Cerebellar nuclear complex (tissue), 1 donor: ENCODE measurements around the gene CCDC9B.

Source experiments
- DNase-seq, 2 experiments: peaks; one replicate each; lab custom pipeline; 2025; lab: John Stamatoyannopoulos, UW

Gene CCDC9B

DNA sequence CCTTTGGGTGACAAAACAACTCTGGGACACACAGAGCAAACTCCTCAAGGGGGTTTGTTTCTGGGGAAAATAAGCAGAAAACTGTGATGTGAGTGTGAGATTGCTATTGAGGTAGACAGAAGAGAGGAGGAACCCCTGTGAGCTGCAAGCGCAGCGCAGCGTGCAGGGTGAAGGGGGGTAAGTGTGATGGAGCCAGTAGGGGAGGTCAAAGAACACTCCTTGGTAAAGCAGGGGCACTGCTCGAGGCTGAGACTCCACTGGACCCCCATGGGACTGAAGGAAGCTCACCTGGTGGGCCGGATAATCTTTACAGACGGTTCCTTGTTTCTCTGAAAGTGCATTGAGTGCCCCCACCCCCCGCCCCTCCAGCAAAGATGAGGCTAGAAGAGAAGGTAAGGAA is 9.7 kb downstream of the CCDC9B start:
- DNase-seq, result no peak

GRCh38 chr15:40330368-40330836 is 10.3 kb downstream of the CCDC9B start:
- no peak for DNase-seq

DNA sequence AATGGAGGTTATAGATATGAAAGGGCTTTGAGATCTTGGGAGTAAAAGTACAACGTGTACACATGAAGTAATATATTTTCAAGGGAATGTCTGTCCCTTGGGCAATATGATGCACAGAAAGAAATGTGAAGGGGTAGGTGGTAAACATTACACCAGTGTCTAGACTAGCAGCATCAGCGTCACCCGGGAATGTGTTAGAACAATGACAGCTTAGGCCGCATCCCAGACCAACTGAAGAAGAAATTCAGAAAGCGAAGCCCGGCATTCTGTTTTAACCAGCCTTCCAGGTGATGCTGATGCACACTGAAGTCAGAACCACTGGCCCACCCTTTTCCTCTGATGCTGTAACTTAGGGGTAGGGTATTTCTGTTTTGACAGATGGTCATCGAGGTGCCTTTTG is 10.9 kb downstream of the CCDC9B start:
- no peak for DNase-seq

- no peak for DNase-seq
These were observed 12.0 kb downstream of the CCDC9B start for GRCh38 chr15:40328751-40329150.

DNA sequence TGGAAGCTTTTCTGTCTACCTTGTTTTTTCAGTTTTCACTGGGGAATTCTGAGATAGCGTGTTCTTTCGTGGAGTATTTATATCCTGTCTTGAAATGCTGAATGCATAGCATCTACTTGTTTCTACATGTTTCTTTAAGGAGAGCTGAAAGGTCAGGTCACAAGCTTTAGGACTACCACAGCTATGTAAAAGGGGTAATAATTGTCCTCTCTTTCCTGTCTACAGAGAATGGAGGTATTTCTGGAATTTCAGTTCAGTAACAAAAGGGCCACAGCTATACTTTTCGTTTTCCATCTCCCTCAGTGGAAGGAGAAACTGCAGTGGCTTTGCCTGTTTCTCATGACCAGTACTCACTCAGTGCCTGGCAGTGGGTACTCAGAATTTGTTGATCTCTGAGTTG is 12.6 kb downstream of the CCDC9B start:
- DNase-seq, result no peak

DNA sequence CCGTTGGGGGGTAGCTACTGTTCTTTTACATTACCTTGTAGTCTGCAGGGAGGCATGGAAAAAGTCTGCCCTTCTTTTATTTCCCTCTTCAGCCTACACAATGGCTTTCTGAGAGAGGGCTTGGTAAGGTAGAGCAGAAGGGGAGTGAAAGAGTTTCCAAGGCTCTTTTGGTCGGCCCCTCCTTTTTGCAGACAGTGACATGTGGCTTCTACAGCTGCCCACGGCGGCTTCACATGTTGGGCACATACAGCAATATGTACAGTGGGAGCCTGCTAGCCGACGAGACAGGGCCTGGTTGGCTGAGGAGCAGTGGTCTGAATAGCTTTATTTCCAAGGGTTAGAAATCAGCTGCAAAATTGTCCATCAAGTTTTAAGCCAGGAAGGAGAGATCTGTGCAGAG is 13.3 kb downstream of the CCDC9B start:
- DNase-seq, result no peak

GRCh38 chr15:40325700-40326099 is 15.0 kb downstream of the CCDC9B start:
- DNase-seq, result no peak

DNA sequence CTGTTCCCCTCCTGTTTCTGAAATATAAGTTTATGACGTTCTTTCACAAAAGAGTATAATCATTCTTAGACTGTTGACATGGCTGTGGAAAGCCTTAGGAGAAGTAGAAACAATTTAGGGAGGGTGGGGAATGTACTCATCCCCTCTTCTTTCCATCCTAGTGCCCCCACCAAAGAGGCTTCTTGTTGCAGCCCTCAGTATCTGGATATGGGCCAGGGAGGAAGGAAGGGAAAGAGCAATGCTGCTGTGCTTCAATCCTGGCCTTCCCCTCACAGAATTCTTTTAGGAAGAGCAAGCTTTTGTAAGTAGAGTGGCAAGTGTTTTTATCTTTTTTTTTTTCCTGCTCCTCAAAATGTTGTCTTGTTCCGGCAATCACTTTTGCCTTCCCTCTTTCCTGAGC is 15.6 kb downstream of the CCDC9B start:
- no peak for DNase-seq

- DNase-seq, result no peak
These were observed 16.5 kb downstream of the CCDC9B start for GRCh38 chr15:40323953-40324937.

- peak in 1 of 2 experiments; percentile 62 for DNase-seq
These were observed 17.3 kb downstream of the CCDC9B start, which contains the start of gene INAFM2 for GRCh38 chr15:40323239-40323952. Gene INAFM2 (plus strand): TSS chr15:40323692. CDS start chr15:40324056, 364 bp downstream.

GRCh38 chr15:40322531-40323238 is 18.1 kb downstream of the CCDC9B start:
- no peak for DNase-seq

DNA sequence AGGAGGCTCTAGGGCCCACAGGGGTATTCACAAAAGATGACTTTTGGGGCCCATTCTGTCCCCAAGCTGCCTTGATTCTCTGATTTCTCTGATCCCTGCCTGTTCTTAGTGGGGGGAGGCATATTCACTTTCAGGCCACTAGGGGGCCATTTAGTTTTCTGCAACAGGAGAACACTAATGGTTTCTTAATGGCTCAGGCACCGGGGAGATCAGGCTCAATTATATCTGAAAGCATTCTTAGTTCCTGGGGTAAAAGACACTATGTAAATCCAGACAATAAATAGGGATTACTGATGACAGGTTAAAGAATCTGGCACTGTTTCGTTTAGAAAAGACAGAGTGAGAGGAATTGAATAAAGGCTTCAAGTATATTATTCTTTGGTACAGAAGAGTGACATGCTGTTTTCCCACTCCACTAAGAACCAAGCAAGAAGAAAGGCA is 19.8 kb downstream of the CCDC9B start:
- DNase-seq, result peak in 1 of 2 experiments; percentile 57

GRCh38 chr15:40320409-40320808 is 20.3 kb downstream of the CCDC9B start:
- no peak for DNase-seq

- DNase-seq, result no peak
These were observed 23.2 kb downstream of the CCDC9B start for GRCh38 chr15:40317580-40317979.

DNA sequence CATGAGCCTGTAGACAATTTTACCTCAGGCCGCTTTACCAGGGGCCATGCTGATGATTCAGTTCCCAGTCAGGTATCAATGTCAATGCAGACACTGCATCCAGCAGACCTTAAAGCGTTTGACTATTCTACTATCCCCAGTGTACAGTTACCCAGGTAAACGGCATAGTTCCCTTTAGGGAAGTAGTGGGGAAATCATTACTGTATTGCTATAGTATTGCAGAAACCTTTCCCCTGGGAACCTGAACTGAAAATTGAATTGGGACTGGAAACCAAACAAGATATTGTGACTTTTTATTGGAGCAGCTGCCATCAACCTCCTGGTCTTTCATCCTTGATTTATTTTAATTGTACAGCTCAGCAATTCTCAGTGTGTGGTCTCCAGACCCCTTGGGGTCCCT is 23.8 kb downstream of the CCDC9B start:
- no peak for DNase-seq

- no peak for DNase-seq
These were observed 25.9 kb downstream of the CCDC9B start for GRCh38 chr15:40314723-40315276.

GRCh38 chr15:40313531-40314398 is 27.0 kb downstream of the CCDC9B start:
- peak in 1 of 2 experiments; percentile 37 for DNase-seq

GRCh38 chr15:40312370-40313158 is 28.2 kb downstream of the CCDC9B start:
- DNase-seq, result no peak

- no peak for DNase-seq
These were observed 29.7 kb downstream of the CCDC9B start for GRCh38 chr15:40310993-40311392.
